MM.1S (cell line): Measurements from ENCODE around the gene ZFYVE21.

ENCODE experiments used
- EZH2phosphoT487 ChIP-seq: fragments of 300-600 bp; sonication (generic); IDR thresholded peaks from 2 replicates; pipeline ENCODE4 v1.6.1; 2018; ENCODE audit warnings: antibody characterized with exemption, low read length
- TF ChIP-seq, protein P1 (sequence below): fragments of 300-600 bp; sonication (generic); IDR thresholded peaks from 2 replicates; pipeline ENCODE4 v1.5.1; 2016; ENCODE audit warnings: antibody characterized with exemption, low read length, mixed read lengths

DNA sequence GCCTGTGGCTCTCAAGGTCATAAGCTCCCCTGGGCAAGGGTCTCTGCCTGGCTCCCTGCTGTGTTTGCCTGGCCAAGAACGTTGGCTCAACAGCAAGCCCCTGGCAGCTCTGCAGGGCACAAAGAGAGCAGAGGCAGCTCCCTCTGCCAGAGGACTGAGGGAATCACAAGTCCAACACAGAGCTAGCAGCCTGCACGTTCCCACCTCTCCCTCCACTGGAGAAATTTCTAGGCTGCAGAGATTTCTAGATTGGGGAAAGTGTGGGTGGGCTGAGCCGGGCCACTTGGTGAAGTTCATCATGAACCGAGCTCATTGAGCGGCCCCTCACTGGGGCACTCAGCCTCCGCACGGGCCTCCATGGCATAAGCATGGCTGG, 19.8 kb downstream of the ZFYVE21 start:
- TF ChIP-seq, protein P1, sequence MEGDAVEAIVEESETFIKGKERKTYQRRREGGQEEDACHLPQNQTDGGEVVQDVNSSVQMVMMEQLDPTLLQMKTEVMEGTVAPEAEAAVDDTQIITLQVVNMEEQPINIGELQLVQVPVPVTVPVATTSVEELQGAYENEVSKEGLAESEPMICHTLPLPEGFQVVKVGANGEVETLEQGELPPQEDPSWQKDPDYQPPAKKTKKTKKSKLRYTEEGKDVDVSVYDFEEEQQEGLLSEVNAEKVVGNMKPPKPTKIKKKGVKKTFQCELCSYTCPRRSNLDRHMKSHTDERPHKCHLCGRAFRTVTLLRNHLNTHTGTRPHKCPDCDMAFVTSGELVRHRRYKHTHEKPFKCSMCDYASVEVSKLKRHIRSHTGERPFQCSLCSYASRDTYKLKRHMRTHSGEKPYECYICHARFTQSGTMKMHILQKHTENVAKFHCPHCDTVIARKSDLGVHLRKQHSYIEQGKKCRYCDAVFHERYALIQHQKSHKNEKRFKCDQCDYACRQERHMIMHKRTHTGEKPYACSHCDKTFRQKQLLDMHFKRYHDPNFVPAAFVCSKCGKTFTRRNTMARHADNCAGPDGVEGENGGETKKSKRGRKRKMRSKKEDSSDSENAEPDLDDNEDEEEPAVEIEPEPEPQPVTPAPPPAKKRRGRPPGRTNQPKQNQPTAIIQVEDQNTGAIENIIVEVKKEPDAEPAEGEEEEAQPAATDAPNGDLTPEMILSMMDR: no peak
- no peak for TF ChIP-seq EZH2phosphoT487
